Fibroblast of peridontal ligament (primary cell): ENCODE data around the gene RAB7B.

ENCODE experiments used
- DNase-seq: peaks from one replicate; pipeline ENCODE4 v3.0.0-alpha.2; 2010; ENCODE audit errors: extremely low read depth

Gene RAB7B

GRCh38 chr1:205973377-205974232 lies 29.6 kb downstream of the RAB7B start:
- DNase-seq = no peak

GRCh38 chr1:205972491-205973168 lies 30.6 kb downstream of the RAB7B start:
- DNase-seq = no peak

DNA sequence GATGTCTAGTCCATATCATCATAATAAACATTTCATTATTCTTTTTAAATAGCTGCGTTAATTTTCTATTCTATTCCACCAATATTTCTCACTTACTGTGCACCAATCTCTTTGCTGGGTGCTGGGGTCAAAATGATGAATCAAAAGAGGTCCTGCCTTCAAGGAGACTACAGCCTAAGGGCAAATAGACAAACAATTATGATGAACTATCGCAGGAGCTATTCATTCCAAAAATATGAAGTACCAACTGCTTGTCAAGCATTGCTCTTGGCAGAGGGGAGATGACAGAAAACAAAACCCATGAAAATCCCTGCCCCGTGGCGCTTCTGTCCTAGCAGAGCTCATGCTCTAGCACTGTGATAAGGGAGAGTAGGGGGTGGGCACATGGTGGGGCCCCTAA lies 31.1 kb downstream of the RAB7B start:
- no peak for DNase-seq

GRCh38 chr1:205971082-205971481 lies 32.1 kb downstream of the RAB7B start:
- DNase-seq = no peak

DNA sequence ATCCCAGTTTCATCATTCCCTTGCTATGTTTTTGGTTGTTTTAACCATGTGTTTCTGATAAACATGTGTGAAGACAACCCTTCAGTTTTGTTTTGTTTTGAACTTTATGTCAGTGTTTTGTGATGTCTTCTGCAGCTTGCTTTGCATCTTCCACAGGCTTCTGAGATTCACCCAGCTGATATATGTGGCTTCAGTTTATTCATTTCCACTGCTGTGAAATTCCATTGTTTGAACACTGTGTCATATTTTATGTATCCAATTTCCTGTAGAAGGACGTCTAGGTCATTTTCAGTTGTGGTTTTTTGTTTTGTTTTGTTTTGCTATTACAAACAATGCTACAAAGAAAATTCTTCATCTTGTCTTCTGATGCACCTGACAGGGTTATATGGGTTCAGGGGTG lies 32.7 kb downstream of the RAB7B start:
- no peak for DNase-seq

- DNase-seq = no peak
Measured at GRCh38 chr1:205969229-205969628, 34.0 kb downstream of the RAB7B start.

DNA sequence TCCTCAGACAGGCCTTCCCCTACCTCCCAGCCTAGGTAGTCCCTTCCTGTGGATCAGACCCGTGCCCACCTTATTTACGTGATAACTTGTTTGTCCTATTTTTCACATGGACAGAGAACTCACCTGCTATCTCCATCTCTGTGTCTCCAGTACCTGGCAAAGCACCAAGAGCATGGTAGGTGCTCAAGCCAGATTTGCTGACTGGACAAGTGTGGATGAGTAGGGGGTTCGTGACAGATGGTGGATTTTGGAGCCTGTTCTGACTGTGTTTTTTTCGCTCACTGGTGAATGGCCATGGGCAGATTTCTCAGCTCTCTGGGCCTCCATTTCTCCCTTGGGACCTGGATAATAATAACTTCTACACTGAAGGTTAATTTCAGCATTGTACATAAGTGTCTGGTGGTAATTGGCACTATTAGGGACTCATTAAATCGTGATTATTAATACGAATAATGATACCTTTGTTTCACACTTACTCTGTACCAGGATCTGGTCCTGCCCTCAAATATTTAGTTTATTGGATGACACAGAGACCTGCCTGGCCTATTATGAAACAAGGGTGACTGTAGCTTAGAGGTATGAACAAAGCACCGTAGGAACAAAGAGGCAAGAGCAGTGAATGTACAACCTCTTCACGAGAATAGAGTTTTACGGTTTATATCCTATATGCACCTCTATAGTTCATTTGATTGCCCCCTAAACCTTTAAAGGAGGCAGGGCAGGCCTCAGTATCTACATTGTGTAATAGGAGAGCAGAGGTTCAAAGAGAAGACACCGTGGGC lies 35.5 kb downstream of the RAB7B start:
- DNase-seq = no peak

- DNase-seq = no peak
Measured at GRCh38 chr1:205965036-205965884, 37.9 kb downstream of the RAB7B start.

DNA sequence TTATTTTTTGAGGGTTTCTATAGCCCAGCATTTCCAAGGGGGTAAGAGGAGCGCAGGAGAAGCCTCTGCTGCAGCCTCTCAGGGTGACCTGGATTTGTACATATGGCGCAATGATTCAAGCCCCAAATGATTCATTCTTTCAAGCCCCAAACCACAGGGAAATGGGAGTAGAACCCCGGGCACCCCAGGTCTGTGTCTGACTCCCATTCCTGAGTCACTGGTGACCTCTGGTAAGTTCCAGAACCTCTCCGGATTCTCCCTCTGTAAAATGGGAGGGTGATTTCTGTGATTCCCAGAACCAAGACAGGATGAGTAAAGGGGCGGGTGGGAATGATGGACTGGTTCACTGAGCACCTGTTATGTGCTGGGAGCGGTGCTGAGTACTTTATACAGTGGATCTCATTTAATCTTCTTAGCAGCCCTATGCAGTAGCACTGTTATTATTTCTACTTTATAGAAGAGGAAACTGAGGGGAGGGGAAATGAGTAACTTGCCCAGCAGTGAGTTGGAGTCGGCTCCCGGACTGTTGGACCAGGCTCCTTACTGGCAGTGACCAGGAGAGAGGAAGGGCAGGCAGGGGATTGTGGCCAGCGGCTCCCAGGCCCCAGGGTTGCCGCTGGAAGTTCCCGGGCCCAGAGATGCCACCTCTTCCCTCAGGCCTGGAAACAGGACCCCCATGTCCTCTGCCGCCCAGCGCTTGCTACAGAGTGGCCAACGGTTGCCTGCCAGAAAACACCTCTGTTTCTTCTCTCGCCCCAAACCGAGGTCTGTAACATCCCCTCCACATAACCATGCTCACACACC lies 39.6 kb downstream of the RAB7B start:
- DNase-seq = peak; percentile 70

DNA sequence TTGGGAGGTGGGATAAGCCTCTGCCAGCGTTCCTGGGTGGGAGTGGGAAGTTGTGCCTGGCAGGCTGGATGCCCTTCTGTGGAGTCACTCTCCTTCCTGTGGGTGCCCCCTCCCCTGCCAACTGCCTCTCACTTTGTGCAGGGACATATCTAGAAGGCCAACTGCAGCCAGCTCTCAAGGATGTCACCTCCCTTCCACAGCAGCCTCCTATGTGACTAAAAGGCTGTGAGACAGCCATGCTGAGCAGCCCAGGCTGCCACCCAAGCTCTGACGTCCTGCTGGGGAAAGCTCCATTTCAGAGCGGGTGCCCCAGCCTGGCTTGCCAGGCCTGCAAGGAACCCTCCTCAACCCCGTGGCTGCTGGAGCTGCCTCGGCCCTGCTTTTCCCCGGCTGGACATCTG lies 40.4 kb downstream of the RAB7B start:
- no peak for DNase-seq

GRCh38 chr1:205961991-205962820 lies 41.0 kb downstream of the RAB7B start:
- no peak for DNase-seq

DNA sequence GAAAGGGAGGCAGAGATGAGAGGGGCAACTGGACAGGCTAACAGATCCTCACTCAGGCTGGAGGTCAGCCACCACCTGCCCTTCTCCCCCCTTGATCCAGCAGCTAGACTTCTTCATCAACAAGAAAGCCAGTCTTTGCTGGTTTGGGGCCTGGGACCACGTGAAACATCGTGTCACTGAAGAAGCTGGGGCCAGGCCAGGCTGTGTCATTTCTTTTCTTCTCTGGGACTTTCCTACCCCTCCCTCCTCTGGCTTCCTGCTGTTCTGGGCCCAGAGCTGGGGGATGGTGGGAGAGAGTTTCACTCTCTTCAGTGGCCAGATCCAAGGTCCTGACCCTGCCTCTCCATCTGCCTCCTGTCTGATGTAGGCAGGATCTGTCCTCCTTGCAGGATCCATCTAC lies 41.8 kb downstream of the RAB7B start:
- no peak for DNase-seq

DNA sequence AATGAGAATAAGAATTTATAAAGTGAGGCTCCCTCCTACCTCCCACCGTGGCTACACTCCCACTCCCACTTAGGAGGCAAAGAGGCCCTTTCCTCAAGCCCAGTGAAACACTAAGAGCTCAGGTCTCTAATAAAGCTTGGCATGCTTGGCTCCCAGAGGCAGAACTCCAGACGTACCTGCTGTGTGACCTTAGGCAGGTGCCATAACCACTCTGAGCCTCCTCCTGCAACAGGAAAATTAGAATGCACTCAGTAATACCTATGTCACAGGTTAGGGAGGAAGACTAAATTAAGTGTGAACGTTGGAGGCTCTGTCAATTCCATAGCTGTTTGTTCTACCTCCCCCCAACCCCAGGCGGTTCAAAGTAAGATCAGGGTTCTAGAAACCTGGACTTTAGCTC lies 43.4 kb downstream of the RAB7B start:
- DNase-seq = no peak

DNA sequence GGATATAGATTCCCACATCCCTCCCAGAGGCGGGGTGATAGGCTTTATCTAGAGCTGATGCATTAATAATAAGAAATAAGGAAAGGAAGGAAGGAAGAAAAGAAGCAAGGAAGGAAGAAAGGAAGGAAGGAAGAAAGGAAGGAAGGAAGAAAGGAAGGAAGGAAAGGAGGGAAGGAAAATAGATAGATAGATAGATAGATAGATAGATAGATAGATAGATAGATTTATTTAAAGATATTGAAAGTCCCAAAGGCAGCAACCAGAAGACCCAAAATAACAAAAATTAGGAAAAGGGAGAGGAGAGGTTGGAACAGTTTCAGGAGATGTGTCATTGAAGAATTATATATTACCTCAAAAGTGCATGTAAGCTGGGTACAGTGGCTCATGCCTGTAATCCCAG lies 47.7 kb downstream of the RAB7B start:
- no peak for DNase-seq

- no peak for DNase-seq
Measured at GRCh38 chr1:205954819-205955404, 48.3 kb downstream of the RAB7B start.

DNA sequence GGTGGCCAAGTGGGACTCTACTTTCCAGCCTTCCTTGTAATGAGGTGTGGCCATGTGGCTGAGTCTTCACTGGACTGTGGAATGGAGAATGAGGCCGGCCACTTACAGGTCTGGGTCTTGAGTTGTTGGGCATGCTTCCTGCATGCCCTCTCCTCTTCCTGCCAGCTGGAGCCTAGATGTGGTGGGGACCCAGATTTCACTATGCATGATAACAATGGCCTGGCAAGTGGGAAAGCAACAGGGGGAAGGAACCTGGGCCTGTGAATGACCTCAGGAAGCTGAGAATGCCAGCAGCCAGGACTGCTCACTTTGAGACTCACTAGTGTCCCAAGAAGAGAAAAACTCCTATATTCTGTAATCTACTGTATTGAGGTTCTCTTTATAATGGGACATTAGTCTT lies 51.4 kb downstream of the RAB7B start:
- DNase-seq = no peak

- DNase-seq = peak; percentile 76
Measured at GRCh38 chr1:205950826-205951549, 52.2 kb downstream of the RAB7B start.

DNA sequence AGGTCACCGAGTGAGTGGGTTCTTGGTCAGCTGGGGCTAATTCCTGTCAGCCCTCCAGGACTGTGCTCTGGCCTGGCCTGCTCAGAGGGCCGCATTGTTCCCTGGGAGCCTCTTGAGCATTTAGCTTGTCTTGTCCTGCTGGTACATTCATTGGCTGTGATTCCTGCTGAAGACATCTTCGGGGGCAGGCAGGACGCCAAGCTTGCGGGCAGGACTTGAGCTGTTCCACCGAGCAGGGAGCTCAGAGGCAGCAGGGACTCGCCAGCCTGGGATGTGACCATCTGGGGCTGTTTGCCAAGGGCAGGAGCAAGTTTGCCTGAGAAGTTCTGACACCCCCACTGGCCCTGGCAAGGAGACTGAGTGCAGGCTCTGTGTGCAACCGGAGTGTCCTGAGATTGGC lies 52.9 kb downstream of the RAB7B start:
- peak; percentile 20 for DNase-seq

DNA sequence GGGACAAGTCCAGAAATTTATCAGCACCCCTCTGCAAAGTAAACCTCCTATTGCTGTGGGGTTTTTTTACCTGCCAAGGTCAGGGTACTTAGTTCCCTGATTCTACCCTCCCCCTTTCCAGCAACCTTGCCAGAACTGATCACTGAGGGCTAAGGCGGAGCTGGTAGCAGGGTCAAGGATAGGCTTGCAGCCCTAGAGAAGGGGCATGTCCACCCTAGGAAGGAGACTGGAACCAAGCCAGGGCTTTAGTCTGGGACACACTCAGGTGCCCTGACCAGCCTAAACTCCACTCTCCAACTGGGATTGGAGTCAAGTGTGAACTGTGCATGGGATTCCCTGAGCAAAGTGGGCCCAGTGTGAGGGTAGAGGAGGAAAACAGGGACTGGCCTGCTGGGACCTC lies 53.4 kb downstream of the RAB7B start:
- DNase-seq = no peak
